LNCaP clone FGC (cell line): ENCODE data around the gene KIRREL3.

ENCODE experiments used
- DNase-seq: peaks from one replicate; pipeline ENCODE4 v3.0.0-alpha.2; 2011; ENCODE audit warnings: low read depth
- H3K4me3 ChIP-seq: 2 replicates; pipeline ENCODE4 v1.5.1; 2011; ENCODE audit warnings: mild to moderate bottlenecking, low read depth, low read length, control low read depth
- CTCF ChIP-seq: IDR thresholded peaks from 2 replicates; pipeline ENCODE4 v1.5.1; 2012; ENCODE audit warnings: mild to moderate bottlenecking; ENCODE audit not compliant: control insufficient read depth, insufficient read depth; ENCODE audit errors: extremely low read depth

The KIRREL3 gene

GRCh38 chr11:126992065-126992803 is 8.3 kb downstream of the KIRREL3 start:
- TF ChIP-seq CTCF = no peak
- DNase-seq = no peak
- no peak overlapping the region for H3K4me3 ChIP-seq

GRCh38 chr11:126991596-126991995 is 9.0 kb downstream of the KIRREL3 start:
- TF ChIP-seq CTCF = no peak
- DNase-seq = no peak
- no peak overlapping the region for H3K4me3 ChIP-seq

GRCh38 chr11:126990716-126991480 is 9.7 kb downstream of the KIRREL3 start:
- no peak for TF ChIP-seq CTCF
- no peak overlapping the region for H3K4me3 ChIP-seq
- no peak for DNase-seq

GRCh38 chr11:126989942-126990715 is 10.4 kb downstream of the KIRREL3 start:
- no peak overlapping the region for H3K4me3 ChIP-seq
- DNase-seq = peak; percentile 4
- TF ChIP-seq CTCF = peak; percentile 98

GRCh38 chr11:126988655-126989054 is 11.9 kb downstream of the KIRREL3 start:
- no peak overlapping the region for H3K4me3 ChIP-seq
- TF ChIP-seq CTCF = no peak
- no peak for DNase-seq

- TF ChIP-seq CTCF = no peak
- DNase-seq = no peak
These were observed 18.9 kb downstream of the KIRREL3 start for GRCh38 chr11:126981635-126982034.

More at GRCh38 chr11:126981635-126982034, 18.9 kb downstream of the KIRREL3 start:
- H3K4me3 ChIP-seq = no peak overlapping the region
